GM06990 (cell line): ENCODE results near the gene KCTD2.

Source experiments
- DNase-seq: peaks from one replicate; pipeline ENCODE4 v3.0.0-alpha.2; 2011; ENCODE audit not compliant: insufficient read length; ENCODE audit errors: extremely low read depth
- H3K27me3 ChIP-seq: replicated peaks from 2 replicates; pipeline ENCODE4 v1.6.0; 2011; ENCODE audit warnings: low read length; ENCODE audit not compliant: control insufficient read depth, insufficient read depth
- H3K36me3 ChIP-seq: 2 replicates; pipeline ENCODE4 v1.5.1; 2011; ENCODE audit warnings: low read length; ENCODE audit not compliant: control insufficient read depth, insufficient read depth
- H3K4me3 ChIP-seq: replicated peaks from 2 replicates; pipeline ENCODE4 v1.5.1; 2011; ENCODE audit warnings: low read depth, mild to moderate bottlenecking, control low read depth, low read length
- TF ChIP-seq, protein P1 (sequence below): IDR thresholded peaks from 2 replicates; pipeline ENCODE4 v1.5.1; 2011; ENCODE audit warnings: low read length, control low read depth, mild to moderate bottlenecking, inconsistent platforms; ENCODE audit not compliant: insufficient read depth, poor library complexity, severe bottlenecking

The KCTD2 gene

DNA sequence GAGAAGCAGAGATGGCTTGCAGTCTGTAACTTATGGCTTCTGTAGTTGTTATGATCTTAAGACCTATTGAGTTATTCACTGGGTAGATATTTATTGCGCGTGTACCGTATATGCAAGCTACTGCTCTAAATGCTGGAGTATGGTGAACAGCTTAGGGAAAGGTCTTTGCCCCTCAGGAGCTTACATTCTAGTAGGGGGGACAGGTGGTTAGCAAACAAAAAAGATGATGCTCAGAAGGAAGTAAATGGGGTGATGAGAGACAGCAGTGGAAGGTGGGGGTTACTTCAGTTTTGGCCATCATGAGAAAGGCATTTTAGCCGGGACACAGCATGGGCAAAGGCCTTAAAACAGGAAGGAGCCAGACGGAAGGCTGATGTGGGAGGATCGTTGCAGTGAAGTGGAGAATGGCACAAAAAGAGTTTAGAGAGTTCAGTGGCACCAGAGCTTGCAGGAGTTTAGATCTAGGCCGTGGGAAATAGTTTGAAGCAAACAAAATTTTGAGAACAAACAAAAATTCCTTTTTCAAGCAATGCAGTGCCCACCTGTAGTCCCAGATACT is 64.8 kb downstream of the KCTD2 start:
- H3K4me3 ChIP-seq: no peak overlapping the region
- DNase-seq: no peak
- no peaks in the 10 kb centered on the region for H3K27me3 ChIP-seq
- TF ChIP-seq, protein P1, sequence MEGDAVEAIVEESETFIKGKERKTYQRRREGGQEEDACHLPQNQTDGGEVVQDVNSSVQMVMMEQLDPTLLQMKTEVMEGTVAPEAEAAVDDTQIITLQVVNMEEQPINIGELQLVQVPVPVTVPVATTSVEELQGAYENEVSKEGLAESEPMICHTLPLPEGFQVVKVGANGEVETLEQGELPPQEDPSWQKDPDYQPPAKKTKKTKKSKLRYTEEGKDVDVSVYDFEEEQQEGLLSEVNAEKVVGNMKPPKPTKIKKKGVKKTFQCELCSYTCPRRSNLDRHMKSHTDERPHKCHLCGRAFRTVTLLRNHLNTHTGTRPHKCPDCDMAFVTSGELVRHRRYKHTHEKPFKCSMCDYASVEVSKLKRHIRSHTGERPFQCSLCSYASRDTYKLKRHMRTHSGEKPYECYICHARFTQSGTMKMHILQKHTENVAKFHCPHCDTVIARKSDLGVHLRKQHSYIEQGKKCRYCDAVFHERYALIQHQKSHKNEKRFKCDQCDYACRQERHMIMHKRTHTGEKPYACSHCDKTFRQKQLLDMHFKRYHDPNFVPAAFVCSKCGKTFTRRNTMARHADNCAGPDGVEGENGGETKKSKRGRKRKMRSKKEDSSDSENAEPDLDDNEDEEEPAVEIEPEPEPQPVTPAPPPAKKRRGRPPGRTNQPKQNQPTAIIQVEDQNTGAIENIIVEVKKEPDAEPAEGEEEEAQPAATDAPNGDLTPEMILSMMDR: no peak
- peaks cover 4% of the 10 kb centered on the region; the same call in 1 of the 2 replicates for H3K36me3 ChIP-seq

- Histone ChIP-seq H3K36me3 (peaks cover 6% of the 10 kb centered on the region), H3K4me3 (peak overlapping the region; percentile 57), H3K27me3 (no peaks in the 10 kb centered on the region)
- TF ChIP-seq, protein P1: peak; percentile 84
- DNase-seq: peak; percentile 75
Measured at GRCh38 chr17:75113798-75114551, 67.0 kb downstream of the KCTD2 start.

DNA sequence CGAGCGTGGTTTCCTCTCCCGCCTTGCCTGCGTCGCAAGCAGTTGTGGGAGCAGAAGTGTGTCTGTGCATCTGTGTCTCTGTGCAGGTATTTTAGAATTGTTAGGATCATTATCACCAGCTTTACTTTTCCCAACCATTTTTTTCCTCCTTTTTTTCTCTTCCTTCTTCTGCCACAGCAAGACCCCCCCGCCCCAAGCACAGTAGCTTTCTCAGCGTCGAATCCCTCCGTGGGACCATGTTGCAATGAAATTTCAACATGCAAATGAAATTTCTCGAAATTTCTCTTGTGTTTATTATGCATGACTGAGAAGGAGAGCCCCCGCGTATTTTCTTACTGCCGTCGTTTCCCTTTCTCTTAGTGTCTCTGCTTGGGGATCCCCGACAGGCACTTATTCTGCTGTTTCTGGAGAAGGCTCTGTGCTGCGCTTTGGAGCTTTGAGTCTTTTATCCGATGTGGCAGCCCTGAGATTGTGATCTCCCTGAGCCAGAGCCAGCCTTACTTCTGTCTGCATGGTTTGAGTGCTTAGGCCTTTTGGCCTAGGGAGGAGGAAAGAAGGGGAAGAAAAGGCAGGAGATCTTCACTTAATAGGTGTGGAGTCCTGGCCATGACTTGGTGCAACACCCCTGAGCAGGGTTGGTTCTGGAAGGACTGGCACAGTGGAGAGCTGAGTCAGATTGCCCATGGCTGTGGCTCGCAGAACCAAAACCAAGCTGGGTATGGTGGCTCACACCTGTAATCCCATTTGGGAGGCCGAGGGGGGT is 67.7 kb downstream of the KCTD2 start:
- H3K27me3 ChIP-seq: no peaks in the 10 kb centered on the region
- TF ChIP-seq, protein P1: no peak
- peak overlapping the region; percentile 57 for H3K4me3 ChIP-seq
- peaks cover 8% of the 10 kb centered on the region for H3K36me3 ChIP-seq
- no peak for DNase-seq
